Activated naive CD8-positive, alpha-beta T cell treated with anti-CD3 and anti-CD28 coated beads, Interleukin-2, amount 50 U/mL, for 24 hours (primary cell): ENCODE measurements around the gene TSPAN18.

ENCODE experiments used
- ATAC-seq: fragments of 150-1000 bp; cut with Tn5 transposase; one replicate; pipeline ENCODE4 v1.10.0; 2021
- DNase-seq: peaks from one replicate; pipeline ENCODE4 v3.0.0; 2021
- H3K27ac Mint-ChIP-seq: one replicate; pipeline ENCODE4 v1.8.0; 2021; ENCODE audit warnings: mild to moderate bottlenecking, mixed read lengths
- H3K27me3 Mint-ChIP-seq: one replicate; pipeline ENCODE4 v1.8.0; 2021; ENCODE audit warnings: mixed read lengths
- H3K36me3 Mint-ChIP-seq: one replicate; pipeline ENCODE4 v1.8.0; 2021; ENCODE audit warnings: low read depth, mixed read lengths
- H3K4me1 Mint-ChIP-seq: one replicate; pipeline ENCODE4 v1.8.0; 2021; ENCODE audit warnings: mixed read lengths
- H3K4me3 Mint-ChIP-seq: one replicate; pipeline ENCODE4 v1.8.0; 2021; ENCODE audit warnings: mild to moderate bottlenecking, moderate library complexity, mixed read lengths
- H3K9me3 Mint-ChIP-seq: one replicate; pipeline ENCODE4 v1.8.0; 2021; ENCODE audit warnings: mixed read lengths

Gene TSPAN18

DNA sequence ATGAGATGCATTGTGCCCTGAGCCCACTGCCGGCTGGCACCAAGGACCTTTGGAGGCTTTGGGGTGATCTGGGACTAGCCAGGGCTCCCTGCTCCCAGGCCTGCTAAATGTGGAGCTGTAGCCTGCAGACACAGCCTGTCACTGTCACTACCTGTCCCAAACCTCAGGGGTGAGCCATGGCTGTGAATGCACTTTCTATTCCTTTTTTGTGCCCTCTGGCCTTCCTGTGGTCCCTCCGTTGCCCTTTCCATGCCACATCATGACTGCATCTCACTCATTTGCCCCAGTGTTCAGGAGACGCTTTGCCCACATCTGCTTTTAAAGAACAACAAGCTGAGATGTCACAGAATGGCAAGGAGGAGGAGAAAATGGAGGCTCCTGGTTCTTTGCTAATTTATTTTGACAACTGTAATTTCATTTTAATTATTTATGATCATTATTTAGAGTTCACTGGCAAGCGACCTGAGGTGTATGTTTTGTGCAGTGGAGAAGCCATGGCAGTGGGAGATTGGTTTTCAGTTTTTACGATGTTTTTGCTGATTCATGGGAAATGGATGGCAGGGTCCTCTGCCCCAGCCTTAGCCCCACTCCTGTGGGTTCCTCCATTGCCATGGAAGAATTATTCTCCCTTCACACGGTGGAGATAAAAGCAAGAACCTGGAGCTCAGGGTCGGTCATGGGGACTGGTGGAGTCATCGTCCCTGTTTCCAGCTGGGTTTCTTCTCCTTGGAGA lies 69.2 kb downstream of the TSPAN18 start:
- H3K36me3 Mint-ChIP-seq: no peaks in the 10 kb centered on the region
- ATAC-seq (no peak), DNase-seq (no peak)
- no peak overlapping the region for H3K4me3 Mint-ChIP-seq
- H3K9me3 Mint-ChIP-seq: no peaks in the 10 kb centered on the region
- no peak overlapping the region for H3K27ac Mint-ChIP-seq
- peaks cover 2% of the 10 kb centered on the region for H3K27me3 Mint-ChIP-seq
- no peaks in the 10 kb centered on the region for H3K4me1 Mint-ChIP-seq

DNA sequence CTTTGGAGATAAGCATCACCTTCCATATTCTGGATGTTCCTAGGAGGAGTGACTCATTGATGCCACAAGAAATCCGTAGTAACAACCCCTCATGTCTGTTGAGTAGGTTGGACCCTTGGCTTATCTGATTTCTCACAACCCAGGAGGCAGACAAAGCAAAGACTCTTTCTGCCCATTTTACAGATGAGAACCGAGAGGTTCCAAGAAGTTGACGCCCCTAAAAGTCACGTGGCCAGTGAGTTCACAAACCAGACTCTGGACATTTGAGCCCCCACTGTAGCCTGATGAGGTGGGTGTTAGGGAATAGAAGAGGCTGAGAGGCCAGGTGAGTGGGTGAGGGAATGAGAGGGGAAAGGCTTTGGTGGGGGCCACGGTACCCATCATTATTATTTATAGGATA lies 70.3 kb downstream of the TSPAN18 start:
- Mint-ChIP-seq H3K36me3 (no peaks in the 10 kb centered on the region), H3K9me3 (no peaks in the 10 kb centered on the region)
- DNase-seq: no peak

DNA sequence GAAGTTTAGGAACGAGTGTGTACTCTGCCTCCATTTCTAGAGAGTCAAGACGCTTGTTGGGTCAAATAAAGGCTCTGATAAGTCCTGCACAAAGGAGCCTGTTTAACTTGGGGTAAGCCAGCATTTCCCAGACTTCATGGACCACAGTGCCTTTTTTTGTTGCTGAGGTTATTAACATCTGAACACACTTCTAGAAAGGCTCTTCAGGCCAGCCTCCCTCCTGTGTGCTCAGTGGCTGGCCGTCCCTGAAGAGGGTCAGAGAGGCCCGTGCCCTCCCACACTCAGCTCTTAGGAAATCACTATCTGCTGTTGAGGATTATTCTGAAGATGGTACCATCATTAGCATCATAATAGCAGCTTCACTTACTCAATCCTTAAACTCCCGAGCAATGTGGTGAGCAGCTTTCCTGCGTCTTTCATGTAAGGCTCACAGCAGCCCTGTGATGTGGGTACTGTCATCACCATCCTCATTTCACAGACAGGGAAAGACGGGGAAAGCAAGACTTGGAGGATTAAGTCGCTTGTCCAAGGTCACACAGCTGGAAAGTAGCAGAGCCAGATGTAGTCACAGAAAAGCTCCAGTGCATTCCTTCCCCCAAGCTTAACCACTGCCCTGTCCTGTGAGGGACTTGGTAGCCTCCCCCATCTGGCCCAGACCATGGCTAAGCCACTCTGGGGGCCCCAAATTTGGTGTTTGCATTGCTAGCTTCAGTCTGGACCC lies 71.3 kb downstream of the TSPAN18 start:
- H3K27me3 Mint-ChIP-seq: no peaks in the 10 kb centered on the region
- H3K4me3 Mint-ChIP-seq: no peak overlapping the region
- H3K4me1 Mint-ChIP-seq: no peaks in the 10 kb centered on the region
- DNase-seq (no peak), ATAC-seq (no peak)
- H3K9me3 Mint-ChIP-seq: no peaks in the 10 kb centered on the region
- H3K36me3 Mint-ChIP-seq: no peaks in the 10 kb centered on the region
- H3K27ac Mint-ChIP-seq: no peak overlapping the region

More for the DNA sequence above, 70.3 kb downstream of the TSPAN18 start:
- H3K27me3 Mint-ChIP-seq: peaks cover 2% of the 10 kb centered on the region
- no peak for ATAC-seq
- no peak overlapping the region for H3K4me3 Mint-ChIP-seq
- no peaks in the 10 kb centered on the region for H3K4me1 Mint-ChIP-seq
- no peak overlapping the region for H3K27ac Mint-ChIP-seq

DNA sequence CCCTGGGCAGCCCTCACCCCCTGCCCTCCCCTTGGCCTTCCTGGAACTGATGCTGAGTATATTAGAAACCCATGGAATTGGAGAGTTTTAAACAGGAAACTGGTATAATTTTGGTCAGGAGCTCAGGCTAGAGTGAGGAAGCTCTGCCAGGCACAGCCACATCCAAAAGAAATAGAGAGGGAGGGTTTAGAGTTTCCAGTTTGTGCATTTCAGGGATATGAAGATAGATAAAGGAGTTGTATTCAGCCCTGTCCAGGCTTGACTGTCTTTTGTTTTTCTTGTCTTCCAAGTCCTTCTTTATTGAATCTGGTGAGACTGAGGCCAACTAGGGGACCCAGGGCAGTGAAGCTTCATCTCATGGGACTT lies 71.8 kb downstream of the TSPAN18 start:
- no peak for DNase-seq
- Mint-ChIP-seq H3K9me3 (no peaks in the 10 kb centered on the region), H3K4me1 (no peaks in the 10 kb centered on the region), H3K36me3 (no peaks in the 10 kb centered on the region), H3K27me3 (no peaks in the 10 kb centered on the region), H3K4me3 (no peak overlapping the region), H3K27ac (no peak overlapping the region)
- ATAC-seq: no peak

DNA sequence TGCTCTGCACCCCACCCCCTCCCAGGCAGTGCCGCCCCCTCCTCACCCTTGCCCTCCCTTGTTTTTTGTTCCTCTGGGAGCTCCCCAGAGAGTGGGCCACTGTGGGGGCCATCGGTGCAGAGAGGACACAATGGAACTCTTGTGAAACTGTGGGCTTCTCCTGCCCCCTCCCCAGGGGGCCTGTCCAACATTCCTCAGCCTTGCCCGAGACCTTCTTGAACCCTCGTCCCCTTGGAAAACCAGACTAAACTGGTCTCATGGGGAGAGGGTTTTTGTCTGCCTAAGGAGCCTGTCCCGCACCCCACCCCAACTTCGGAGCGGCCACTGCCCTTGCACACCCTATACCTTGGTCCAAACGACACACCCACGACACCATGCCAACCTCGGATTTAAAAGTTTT lies 72.2 kb downstream of the TSPAN18 start:
- DNase-seq (no peak), ATAC-seq (no peak)
- Mint-ChIP-seq H3K27me3 (no peaks in the 10 kb centered on the region), H3K4me1 (no peaks in the 10 kb centered on the region), H3K27ac (no peak overlapping the region), H3K4me3 (no peak overlapping the region), H3K36me3 (no peaks in the 10 kb centered on the region), H3K9me3 (no peaks in the 10 kb centered on the region)

GRCh38 chr11:44802347-44802746 lies 75.6 kb downstream of the TSPAN18 start:
- no peak for DNase-seq

GRCh38 chr11:44803009-44803408 lies 76.2 kb downstream of the TSPAN18 start:
- no peaks in the 10 kb centered on the region for H3K36me3 Mint-ChIP-seq
- no peak for DNase-seq
- no peak overlapping the region for H3K4me3 Mint-ChIP-seq
- H3K27me3 Mint-ChIP-seq: no peaks in the 10 kb centered on the region
- no peaks in the 10 kb centered on the region for H3K4me1 Mint-ChIP-seq
- no peak overlapping the region for H3K27ac Mint-ChIP-seq
- no peaks in the 10 kb centered on the region for H3K9me3 Mint-ChIP-seq
- ATAC-seq: no peak

More at GRCh38 chr11:44802347-44802746, 75.6 kb downstream of the TSPAN18 start:
- Mint-ChIP-seq H3K36me3 (no peaks in the 10 kb centered on the region), H3K4me3 (no peak overlapping the region), H3K27ac (no peak overlapping the region), H3K4me1 (no peaks in the 10 kb centered on the region), H3K27me3 (no peaks in the 10 kb centered on the region), H3K9me3 (no peaks in the 10 kb centered on the region)
- no peak for ATAC-seq

DNA sequence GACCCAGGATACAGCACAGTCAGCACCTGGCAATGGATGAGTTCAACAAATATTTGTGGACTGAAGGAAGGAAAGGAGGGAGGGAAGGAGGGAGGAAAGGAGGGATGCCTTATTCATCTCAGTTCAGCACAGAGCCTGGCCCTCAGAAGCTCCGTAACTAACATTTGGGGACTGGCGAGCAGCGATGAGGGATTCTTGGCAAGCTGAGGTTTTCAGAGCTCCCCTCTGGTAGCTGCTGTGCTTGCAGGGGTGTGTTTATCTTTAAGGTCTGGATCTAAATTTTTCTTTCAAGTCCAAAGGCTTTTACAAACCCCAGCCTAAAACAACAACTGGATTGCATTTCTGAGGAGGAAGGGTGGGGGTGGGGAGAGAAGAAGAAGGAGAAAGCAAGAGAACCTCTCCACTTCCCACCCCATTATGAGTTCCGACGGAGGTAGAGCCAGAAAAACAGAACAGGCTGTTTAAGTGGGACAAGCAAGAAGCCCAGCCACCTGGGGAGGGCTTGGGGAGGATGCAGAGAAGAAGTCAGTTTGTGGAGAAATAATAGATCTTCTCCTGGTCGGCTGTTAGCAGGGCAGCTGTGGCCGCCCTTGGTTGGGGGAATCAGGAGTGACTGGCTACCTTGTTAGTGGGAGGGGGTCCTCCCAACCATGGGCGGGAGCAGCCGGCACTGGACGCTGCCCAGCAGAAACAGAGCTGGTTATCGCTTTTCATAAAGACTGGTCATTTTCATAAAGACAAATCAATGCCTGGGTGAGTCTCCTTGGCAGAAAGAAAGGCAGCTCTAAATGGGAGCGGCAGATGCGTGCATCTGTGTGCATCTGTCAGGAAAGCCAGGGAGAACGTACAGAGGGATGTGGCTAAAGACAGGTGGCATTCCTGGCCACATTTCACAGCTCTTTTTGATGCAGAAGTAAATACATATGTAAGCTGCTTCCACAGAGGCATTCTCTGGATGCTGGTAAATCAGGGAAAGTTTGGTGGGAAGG lies 78.0 kb downstream of the TSPAN18 start:
- Mint-ChIP-seq H3K4me3 (no peak overlapping the region), H3K36me3 (no peaks in the 10 kb centered on the region), H3K27ac (no peak overlapping the region)

GRCh38 chr11:44805596-44805995 lies 78.8 kb downstream of the TSPAN18 start:
- Mint-ChIP-seq H3K27ac (no peak overlapping the region), H3K4me1 (no peaks in the 10 kb centered on the region), H3K9me3 (no peaks in the 10 kb centered on the region), H3K36me3 (no peaks in the 10 kb centered on the region), H3K27me3 (no peaks in the 10 kb centered on the region), H3K4me3 (no peak overlapping the region)
- no peak for DNase-seq
- no peak for ATAC-seq

More for the DNA sequence above, 78.0 kb downstream of the TSPAN18 start:
- H3K27me3 Mint-ChIP-seq: no peaks in the 10 kb centered on the region
- no peak for ATAC-seq
- no peaks in the 10 kb centered on the region for H3K9me3 Mint-ChIP-seq
- H3K4me1 Mint-ChIP-seq: no peaks in the 10 kb centered on the region
- DNase-seq: no peak

- no peaks in the 10 kb centered on the region for H3K4me1 Mint-ChIP-seq
These were observed 81.4 kb downstream of the TSPAN18 start for GRCh38 chr11:44808053-44808753.

GRCh38 chr11:44809283-44809682 lies 82.5 kb downstream of the TSPAN18 start:
- H3K4me3 Mint-ChIP-seq: no peak overlapping the region

More at GRCh38 chr11:44808053-44808753, 81.4 kb downstream of the TSPAN18 start:
- Mint-ChIP-seq H3K36me3 (no peaks in the 10 kb centered on the region), H3K27ac (no peak overlapping the region), H3K27me3 (no peaks in the 10 kb centered on the region), H3K4me3 (no peak overlapping the region), H3K9me3 (no peaks in the 10 kb centered on the region)
- DNase-seq: no peak
- no peak for ATAC-seq

DNA sequence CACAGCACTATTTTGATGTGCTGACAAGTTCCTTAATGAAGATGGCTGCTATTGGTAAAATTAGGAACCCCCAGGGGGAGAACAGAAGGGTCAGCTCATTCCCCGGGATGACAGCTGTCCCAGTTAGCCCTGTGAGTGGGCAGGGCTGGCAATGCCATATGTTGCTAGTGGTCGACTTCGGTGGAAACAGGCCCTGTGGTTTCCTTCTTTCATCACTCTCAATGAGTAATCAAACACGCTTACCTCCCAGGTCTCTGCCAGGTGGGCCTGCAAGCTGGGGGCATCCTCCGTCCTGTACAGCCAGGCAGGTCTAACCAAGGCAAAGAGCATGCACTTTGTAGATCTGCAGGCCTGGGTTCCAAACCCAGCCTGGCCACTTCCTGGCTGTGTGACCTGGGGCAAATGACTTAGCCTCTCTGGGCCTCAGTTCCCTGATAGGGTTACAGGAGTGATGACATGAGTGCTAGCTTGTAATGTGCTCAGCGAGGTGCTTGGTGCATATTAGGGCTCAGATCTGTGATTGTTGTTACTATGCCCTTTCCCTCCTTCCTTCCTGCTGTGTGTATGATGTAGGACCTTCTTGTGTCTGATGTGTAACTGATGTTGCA lies 85.2 kb downstream of the TSPAN18 start:
- Mint-ChIP-seq H3K27me3 (no peaks in the 10 kb centered on the region), H3K27ac (no peak overlapping the region), H3K4me3 (no peak overlapping the region), H3K9me3 (no peaks in the 10 kb centered on the region), H3K36me3 (no peaks in the 10 kb centered on the region), H3K4me1 (no peaks in the 10 kb centered on the region)
- ATAC-seq (no peak), DNase-seq (no peak)

More at GRCh38 chr11:44809283-44809682, 82.5 kb downstream of the TSPAN18 start:
- ATAC-seq: no peak
- no peaks in the 10 kb centered on the region for H3K36me3 Mint-ChIP-seq
- no peaks in the 10 kb centered on the region for H3K27me3 Mint-ChIP-seq
- DNase-seq: no peak
- H3K9me3 Mint-ChIP-seq: no peaks in the 10 kb centered on the region
- no peak overlapping the region for H3K27ac Mint-ChIP-seq
- no peaks in the 10 kb centered on the region for H3K4me1 Mint-ChIP-seq

- H3K4me3 Mint-ChIP-seq: no peak overlapping the region
- DNase-seq: no peak
- no peak overlapping the region for H3K27ac Mint-ChIP-seq
- no peaks in the 10 kb centered on the region for H3K4me1 Mint-ChIP-seq
- no peaks in the 10 kb centered on the region for H3K9me3 Mint-ChIP-seq
- ATAC-seq: no peak
- H3K36me3 Mint-ChIP-seq: no peaks in the 10 kb centered on the region
- H3K27me3 Mint-ChIP-seq: no peaks in the 10 kb centered on the region
These were observed 86.2 kb downstream of the TSPAN18 start for GRCh38 chr11:44812971-44813370.

DNA sequence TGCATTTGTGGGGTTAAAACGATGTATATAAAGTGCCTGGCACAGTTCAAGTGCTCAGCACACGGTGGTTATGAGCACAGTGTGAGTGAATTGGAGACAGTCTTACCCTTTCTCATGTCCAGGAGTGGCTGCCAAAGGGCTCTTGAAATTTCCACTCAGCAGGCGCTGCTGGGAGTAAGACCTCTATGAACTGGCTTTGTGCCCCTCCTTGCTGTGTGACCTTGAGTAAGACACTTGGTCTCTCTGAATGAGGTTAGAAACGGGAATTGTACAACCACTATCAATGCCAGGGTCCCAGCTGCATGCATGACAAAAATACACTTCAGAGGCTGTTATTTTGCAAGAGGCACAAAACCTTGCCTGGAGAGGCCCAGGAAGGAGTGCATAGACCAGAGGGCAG lies 86.6 kb downstream of the TSPAN18 start:
- Mint-ChIP-seq H3K36me3 (no peaks in the 10 kb centered on the region), H3K27me3 (no peaks in the 10 kb centered on the region), H3K4me1 (no peaks in the 10 kb centered on the region), H3K9me3 (no peaks in the 10 kb centered on the region), H3K27ac (no peak overlapping the region), H3K4me3 (no peak overlapping the region)
- no peak for DNase-seq
- ATAC-seq: no peak
